Ureter (tissue), 1 donor: ENCODE data around the gene ZNF284. TPM values are rescaled to one million over a fixed set of nuclear protein-coding genes. Genes with fewer than 3 reads are reported as not detected.
A peak's percentile ranks its signal among the peaks of the same experiment; 100 is the strongest.
"Not testable (repeated sequence)": the region's sequence is repeated elsewhere in the genome, so short reads cannot be mapped to it uniquely, and the experiment has no call there.

Experiments used
- DNase-seq: peaks from one replicate; pipeline ENCODE4 v3.0.0-alpha.2; 2020; ENCODE audit warnings: low spot score
- total RNA-seq: library from RNA; stranded (reverse); gene quantifications from one replicate; pipeline ENCODE4 v1.2.4, GENCODE V29; 2023
- donor health status: DM: yes; HTN: yes; CAD: no.

The ZNF284 gene
- total RNA-seq, 1 donor from 2014 or later: 2.0 TPM

GRCh38 chr19:44111910-44112463 lies 40.0 kb downstream of the ZNF284 start:
- no peak for DNase-seq

- DNase-seq: no peak
Observed at GRCh38 chr19:44112802-44113137, 40.8 kb downstream of the ZNF284 start.

GRCh38 chr19:44113138-44113783 lies 41.3 kb downstream of the ZNF284 start, which contains the start of gene ZNF225:
ZNF225 (plus strand) TSS chr19:44113399; CDS start chr19:44115828, 2,429 bp downstream.
- peak; percentile 97 for DNase-seq

- DNase-seq: no peak
Observed at GRCh38 chr19:44113784-44114390, 41.9 kb downstream of the ZNF284 start.

GRCh38 chr19:44121162-44121561 lies 49.2 kb downstream of the ZNF284 start:
- DNase-seq: not testable (repeated sequence)

- no peak for DNase-seq
Observed at GRCh38 chr19:44131955-44132354, 60.0 kb downstream of the ZNF284 start.

Other genes starting within 250 kb of the ZNF284 start
- gene ZNF283, start 244.8 kb upstream of the ZNF284 start, total RNA-seq: 15.1 TPM
- 4.8 TPM for gene ZNF404, start 188.2 kb upstream of the ZNF284 start, total RNA-seq
- 15.9 TPM for gene ZNF45, start 136.9 kb upstream of the ZNF284 start, total RNA-seq
- 6.8 TPM for gene ZNF221, start 120.9 kb upstream of the ZNF284 start, total RNA-seq
- gene ZNF155, start 88.0 kb upstream of the ZNF284 start, total RNA-seq: 9.1 TPM
- 8.8 TPM for gene ZNF230, start 69.2 kb upstream of the ZNF284 start, total RNA-seq
- 4.9 TPM for gene ZNF222, start 46.8 kb upstream of the ZNF284 start, total RNA-seq
- 16.9 TPM for gene ZNF223, start 20.1 kb upstream of the ZNF284 start, total RNA-seq
- gene ZNF224, start 22.2 kb downstream of the ZNF284 start, total RNA-seq: 32.6 TPM
- 5.1 TPM for gene ZNF225, start 41.2 kb downstream of the ZNF284 start, total RNA-seq
- gene ZNF234, start 69.4 kb downstream of the ZNF284 start, total RNA-seq: 16.1 TPM
- gene ZNF226, start 92.9 kb downstream of the ZNF284 start, total RNA-seq: 30.8 TPM
- 22.4 TPM for gene ZNF227, start 140.4 kb downstream of the ZNF284 start, total RNA-seq
- 2.5 TPM for gene ZNF233, start 187.7 kb downstream of the ZNF284 start, total RNA-seq
- gene ZNF235, start 232.9 kb downstream of the ZNF284 start, total RNA-seq: 8.4 TPM